ENCODE results near the gene POC1A. TPM values are rescaled to one million over a fixed set of nuclear protein-coding genes. Genes with fewer than 3 reads are reported as not detected.

Gene POC1A
- total and polyA plus RNA-seq, 2 experiments from 2014 or later: 19.1 to 26.7 TPM

GRCh38 chr3:52132041-52132440, 22.2 kb downstream of the POC1A start:
- Histone ChIP-seq H3K79me2 (replicated peaks; ENCODE audit: insufficient read depth) (no peaks in the 10 kb centered on the region), H3K9me2 (ENCODE audit: insufficient read depth) (no peaks in the 10 kb centered on the region), H3K27ac (ENCODE audit: low read depth) (no peak overlapping the region), H3F3A (replicated peaks; ENCODE audit: low read depth) (no peaks in the 10 kb centered on the region), H4K20me1 (replicated peaks; ENCODE audit: insufficient read depth) (peaks cover 4% of the 10 kb centered on the region), H2AFZ (no peak overlapping the region), H3K4me1 (ENCODE audit: insufficient read depth) (no peaks in the 10 kb centered on the region), H3K27me3 (ENCODE audit: insufficient read depth) (no peaks in the 10 kb centered on the region), H3K36me3 (ENCODE audit: insufficient read depth) (no peaks in the 10 kb centered on the region), H3K4me2 (no peak overlapping the region), H3K4me3 (no peak overlapping the region)
- no peak for DNase-seq (ENCODE audit: low spot score)
- H3K36me3 Mint-ChIP-seq (ENCODE audit: low read depth): peaks cover 37% of the 10 kb centered on the region
- H3K9me3 Mint-ChIP-seq: no peaks in the 10 kb centered on the region
- H3K27me3 Mint-ChIP-seq (ENCODE audit: insufficient read depth, low read depth, poor library complexity): no peaks in the 10 kb centered on the region
- H3K27ac Mint-ChIP-seq: no peak overlapping the region
- no peak for ATAC-seq
- no peak for TF ChIP-seq EZH2 (IDR thresholded peaks at IDR 0.05; ENCODE audit: low read depth, unreplicated experiment)
- no peak for TF ChIP-seq ETS1 (IDR thresholded peaks at IDR 0.05)
- no peak for TF ChIP-seq NANOG (IDR thresholded peaks at IDR 0.05; ENCODE audit: borderline replicate concordance)
- TF ChIP-seq ZNF462 (CRISPR knock-in tag; IDR thresholded peaks at IDR 0.05): no peak
- no peak for TF ChIP-seq CTCF (conservative IDR thresholded peaks at IDR 0.05; ENCODE audit: low read depth in 2 of 2)
- TF ChIP-seq CREB1 (CRISPR knock-in tag; IDR thresholded peaks at IDR 0.05; ENCODE audit: low read depth): no peak
- TF ChIP-seq EZH2phosphoT487 (IDR thresholded peaks at IDR 0.05; ENCODE audit: unreplicated experiment): no peak
- no peak for TF ChIP-seq ZNF114 (CRISPR knock-in tag; IDR thresholded peaks at IDR 0.05)
- TF ChIP-seq ZNF331 (CRISPR knock-in tag; IDR thresholded peaks at IDR 0.05; ENCODE audit: low read depth): no peak
- TF ChIP-seq JUNB (IDR thresholded peaks at IDR 0.05; ENCODE audit: unreplicated experiment): no peak
- no peak for TF ChIP-seq STAT1 (IDR thresholded peaks at IDR 0.05; ENCODE audit: unreplicated experiment)
- TF ChIP-seq POLR2AphosphoS5 (IDR thresholded peaks at IDR 0.05; ENCODE audit: low read depth): no peak
- no peak for TF ChIP-seq REST (IDR thresholded peaks at IDR 0.05; ENCODE audit: unreplicated experiment)
- H3K4me1 Mint-ChIP-seq: 0 out of 3 replicates have a peak, but pooled peaks cover 2% of the 10 kb centered on the region
- no peak overlapping the region for H3K4me3 Mint-ChIP-seq

All from GM23338 (cell line).